ENCODE data around the gene ESD. TPM values are rescaled to one million over a fixed set of nuclear protein-coding genes. Genes with fewer than 3 reads are reported as not detected.
"Not testable (repeated sequence)": the region's sequence is repeated elsewhere in the genome, so short reads cannot be mapped to it uniquely, and the experiment has no call there.

The ESD gene
- total RNA-seq, 2 donors from 2014 or later: 114 to 119 TPM

- TF ChIP-seq, protein P1, sequence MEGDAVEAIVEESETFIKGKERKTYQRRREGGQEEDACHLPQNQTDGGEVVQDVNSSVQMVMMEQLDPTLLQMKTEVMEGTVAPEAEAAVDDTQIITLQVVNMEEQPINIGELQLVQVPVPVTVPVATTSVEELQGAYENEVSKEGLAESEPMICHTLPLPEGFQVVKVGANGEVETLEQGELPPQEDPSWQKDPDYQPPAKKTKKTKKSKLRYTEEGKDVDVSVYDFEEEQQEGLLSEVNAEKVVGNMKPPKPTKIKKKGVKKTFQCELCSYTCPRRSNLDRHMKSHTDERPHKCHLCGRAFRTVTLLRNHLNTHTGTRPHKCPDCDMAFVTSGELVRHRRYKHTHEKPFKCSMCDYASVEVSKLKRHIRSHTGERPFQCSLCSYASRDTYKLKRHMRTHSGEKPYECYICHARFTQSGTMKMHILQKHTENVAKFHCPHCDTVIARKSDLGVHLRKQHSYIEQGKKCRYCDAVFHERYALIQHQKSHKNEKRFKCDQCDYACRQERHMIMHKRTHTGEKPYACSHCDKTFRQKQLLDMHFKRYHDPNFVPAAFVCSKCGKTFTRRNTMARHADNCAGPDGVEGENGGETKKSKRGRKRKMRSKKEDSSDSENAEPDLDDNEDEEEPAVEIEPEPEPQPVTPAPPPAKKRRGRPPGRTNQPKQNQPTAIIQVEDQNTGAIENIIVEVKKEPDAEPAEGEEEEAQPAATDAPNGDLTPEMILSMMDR (IDR thresholded peaks at IDR 0.05): no peak
- Histone ChIP-seq H3K4me3 (no peak overlapping the region), H3K27ac (peak overlapping the region; percentile 62 to 84), H3K36me3 (peaks cover 4% of the 10 kb centered on the region), H3K9me3 (no peaks in the 10 kb centered on the region), H3K4me1 (ENCODE audit: control insufficient read depth in 1 of 2, low read depth in 2 of 2) (peaks cover 37 to 75% of the 10 kb centered on the region in 2 donors), H3K27me3 (replicated peaks; ENCODE audit: insufficient read depth) (no peaks in the 10 kb centered on the region)
- no peak for DNase-seq (ENCODE audit: low spot score)
- ATAC-seq (ENCODE audit: insufficient number of reproducible peaks, low FRiP score, low read depth): no peak
These were observed 18.9 kb downstream of the ESD start for GRCh38 chr13:46778095-46778494.

DNA sequence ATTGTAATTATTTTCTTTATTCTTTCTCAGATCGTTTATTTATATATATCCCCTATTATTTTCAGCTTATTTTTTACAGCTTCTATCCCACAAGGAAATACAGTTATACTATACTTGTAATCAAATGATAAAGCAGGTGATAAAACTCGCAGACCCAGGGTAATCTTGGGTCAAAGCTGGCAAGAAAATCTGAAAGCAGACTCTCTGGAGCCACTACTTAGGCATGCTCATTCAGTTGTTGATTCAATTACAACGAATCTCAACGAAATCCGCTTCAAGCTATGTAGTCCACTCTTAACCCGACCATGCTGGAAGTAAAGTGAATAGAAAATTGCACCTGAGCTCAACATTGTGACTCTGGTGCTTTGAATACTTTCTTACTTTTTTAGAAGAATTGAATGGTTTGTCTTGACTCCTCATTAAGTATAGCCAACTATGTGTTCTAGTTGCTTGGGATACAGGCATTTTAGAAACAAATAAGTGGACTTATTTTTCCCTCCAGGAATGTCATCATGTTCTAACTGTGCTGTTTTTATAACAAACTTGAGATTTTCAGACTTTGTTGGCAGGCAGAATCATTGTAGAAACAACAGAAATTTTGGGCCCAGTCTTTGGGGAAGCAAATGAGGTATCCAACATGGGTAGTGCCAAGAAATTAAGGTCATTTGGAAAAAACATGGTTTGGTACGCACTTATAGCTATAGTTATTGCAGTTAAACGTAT is 21.4 kb downstream of the ESD start:
- DNase-seq (ENCODE audit: low spot score) (no peak), ATAC-seq (ENCODE audit: insufficient number of reproducible peaks, low FRiP score, low read depth) (peak; percentile 15)
- H3K27ac ChIP-seq: peak overlapping the region; percentile 82 to 84
- peak overlapping the region; percentile 14 for H3K4me3 ChIP-seq
- peaks cover 4% of the 10 kb centered on the region for H3K36me3 ChIP-seq
- no peaks in the 10 kb centered on the region for H3K9me3 ChIP-seq
- H3K4me1 ChIP-seq (ENCODE audit: control insufficient read depth in 1 of 2, low read depth in 2 of 2): peaks cover 41 to 76% of the 10 kb centered on the region in 2 donors
- H3K27me3 ChIP-seq (replicated peaks; ENCODE audit: insufficient read depth): no peaks in the 10 kb centered on the region
- TF ChIP-seq, protein P1 (IDR thresholded peaks at IDR 0.05): no peak

DNA sequence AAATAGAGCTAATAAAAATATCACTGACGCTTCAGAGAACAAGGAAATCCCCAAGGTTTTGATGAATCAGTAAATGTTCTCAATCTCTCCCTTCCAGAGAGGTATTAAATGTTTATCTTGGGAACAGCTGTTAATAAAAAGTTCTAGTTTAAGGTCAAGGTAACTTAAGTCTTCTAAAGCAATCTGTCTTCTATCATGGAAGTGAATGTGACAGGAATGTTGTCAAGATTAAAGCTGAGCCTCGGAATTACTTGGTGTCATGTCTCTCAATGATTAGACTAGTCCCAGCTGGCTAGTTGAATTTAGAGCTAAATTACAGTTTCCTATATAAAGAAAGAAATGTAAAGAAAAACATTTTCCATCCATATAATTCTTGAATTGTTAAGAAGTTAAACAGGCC is 23.4 kb downstream of the ESD start:
- no peak for ATAC-seq (ENCODE audit: insufficient number of reproducible peaks, low FRiP score, low read depth)
- no peaks in the 10 kb centered on the region for H3K9me3 ChIP-seq
- H3K36me3 ChIP-seq: peaks cover 4% of the 10 kb centered on the region
- TF ChIP-seq, protein P1 (IDR thresholded peaks at IDR 0.05): no peak
- H3K27ac ChIP-seq: peak overlapping the region; percentile 82 to 84
- no peak overlapping the region for H3K4me3 ChIP-seq
- H3K4me1 ChIP-seq (ENCODE audit: control insufficient read depth in 1 of 2, low read depth in 2 of 2): peaks cover 36 to 66% of the 10 kb centered on the region in 2 donors
- no peaks in the 10 kb centered on the region for H3K27me3 ChIP-seq (replicated peaks; ENCODE audit: insufficient read depth)
- no peak for DNase-seq (ENCODE audit: low spot score)

DNA sequence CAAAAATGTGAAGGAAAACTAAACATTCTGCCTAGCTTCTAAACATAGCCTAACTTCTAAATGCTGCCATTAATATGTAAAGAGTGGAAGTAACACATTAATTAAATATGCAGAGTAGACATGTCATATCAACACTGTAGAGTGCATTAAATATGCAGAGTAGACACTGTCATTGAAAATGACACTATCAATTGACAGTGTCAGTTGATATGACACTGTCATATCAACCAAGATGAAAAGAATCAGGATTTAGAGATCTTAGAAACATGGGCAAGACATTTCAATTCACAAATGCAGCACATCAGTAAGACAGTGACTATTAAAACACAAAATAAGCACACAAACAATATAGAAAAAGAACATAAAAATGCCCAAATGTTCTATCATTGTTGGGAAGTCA is 25.3 kb downstream of the ESD start:
- Histone ChIP-seq H3K4me3 (no peak overlapping the region), H3K27ac (no peak overlapping the region), H3K27me3 (replicated peaks; ENCODE audit: insufficient read depth) (no peaks in the 10 kb centered on the region), H3K9me3 (no peaks in the 10 kb centered on the region), H3K4me1 (ENCODE audit: control insufficient read depth in 1 of 2, low read depth in 2 of 2) (peaks cover 26 to 50% of the 10 kb centered on the region in 2 donors), H3K36me3 (peaks cover 4% of the 10 kb centered on the region)
- TF ChIP-seq, protein P1 (IDR thresholded peaks at IDR 0.05): no peak
- no peak for ATAC-seq (ENCODE audit: insufficient number of reproducible peaks, low FRiP score, low read depth)
- no peak for DNase-seq (ENCODE audit: low spot score)

DNA sequence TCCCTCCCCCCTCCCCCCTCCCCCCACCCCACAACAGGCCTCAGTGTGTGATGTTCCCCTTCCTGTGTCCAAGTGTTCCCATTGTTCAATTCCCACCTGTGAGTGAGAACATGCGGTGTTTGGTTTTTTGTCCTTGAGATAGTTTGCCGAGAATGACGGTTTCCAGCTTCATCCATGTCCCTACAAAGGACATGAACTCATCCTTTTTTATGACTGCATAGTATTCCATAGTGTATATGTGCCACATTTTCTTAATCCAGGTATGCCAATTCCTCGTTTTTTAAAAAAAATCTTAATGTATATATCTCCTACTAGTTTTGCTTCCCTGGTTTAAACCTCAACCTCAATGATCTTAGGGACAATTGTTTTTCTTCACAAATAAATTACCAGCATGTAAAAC is 27.0 kb downstream of the ESD start:
- not testable (repeated sequence) for H3K36me3 ChIP-seq; H3K27me3 ChIP-seq (replicated peaks; ENCODE audit: insufficient read depth); H3K27ac ChIP-seq; DNase-seq (ENCODE audit: low spot score); ATAC-seq (ENCODE audit: insufficient number of reproducible peaks, low FRiP score, low read depth); H3K9me3 ChIP-seq; H3K4me3 ChIP-seq
- peaks cover 22 to 50% of the 10 kb centered on the region in 2 donors for H3K4me1 ChIP-seq (ENCODE audit: control insufficient read depth in 1 of 2, low read depth in 2 of 2)
